Testis (tissue), 2 donors: ENCODE data around the gene CGGBP1.

Source experiments
- POLR2A ChIP-seq: fragments of 450-650 bp; IDR thresholded peaks from one replicate; pipeline ENCODE4 v1.6.1; 2017; ENCODE audit warnings: antibody characterized with exemption, mild to moderate bottlenecking, moderate library complexity
- TF ChIP-seq, protein P1 (sequence below), 3 experiments: fragments of 450-650 bp in 2 of 3; fragments of 200-600 bp in 1 of 3; sonication (generic) in 1 of 3; IDR thresholded peaks; one replicate each; pipeline ENCODE4 v1.5.1; 2016 to 2019; ENCODE audit warnings: antibody characterized with exemption in 3 of 3, mild to moderate bottlenecking in 2 of 3, moderate library complexity in 1 of 3

DNA sequence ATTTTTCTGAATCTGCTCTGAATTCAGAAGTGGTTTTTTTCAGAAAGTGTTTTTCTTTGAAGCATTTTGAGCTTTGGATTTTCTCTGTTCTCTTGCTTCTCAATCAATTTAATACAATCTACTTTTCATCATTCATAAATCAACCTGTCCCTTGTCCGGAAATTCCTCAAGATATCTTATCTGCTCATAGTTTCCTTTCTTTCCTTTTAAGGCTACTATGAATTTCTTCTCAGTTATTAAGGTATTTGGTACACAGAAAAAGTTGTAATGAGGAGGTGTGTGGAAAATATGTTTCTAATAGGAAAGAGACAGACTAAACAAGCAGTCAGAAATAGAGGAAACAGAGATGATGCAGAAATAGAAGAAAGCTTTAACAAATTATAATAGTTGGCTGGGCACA is 14.4 kb downstream of the CGGBP1 start:
- TF ChIP-seq, protein P1, sequence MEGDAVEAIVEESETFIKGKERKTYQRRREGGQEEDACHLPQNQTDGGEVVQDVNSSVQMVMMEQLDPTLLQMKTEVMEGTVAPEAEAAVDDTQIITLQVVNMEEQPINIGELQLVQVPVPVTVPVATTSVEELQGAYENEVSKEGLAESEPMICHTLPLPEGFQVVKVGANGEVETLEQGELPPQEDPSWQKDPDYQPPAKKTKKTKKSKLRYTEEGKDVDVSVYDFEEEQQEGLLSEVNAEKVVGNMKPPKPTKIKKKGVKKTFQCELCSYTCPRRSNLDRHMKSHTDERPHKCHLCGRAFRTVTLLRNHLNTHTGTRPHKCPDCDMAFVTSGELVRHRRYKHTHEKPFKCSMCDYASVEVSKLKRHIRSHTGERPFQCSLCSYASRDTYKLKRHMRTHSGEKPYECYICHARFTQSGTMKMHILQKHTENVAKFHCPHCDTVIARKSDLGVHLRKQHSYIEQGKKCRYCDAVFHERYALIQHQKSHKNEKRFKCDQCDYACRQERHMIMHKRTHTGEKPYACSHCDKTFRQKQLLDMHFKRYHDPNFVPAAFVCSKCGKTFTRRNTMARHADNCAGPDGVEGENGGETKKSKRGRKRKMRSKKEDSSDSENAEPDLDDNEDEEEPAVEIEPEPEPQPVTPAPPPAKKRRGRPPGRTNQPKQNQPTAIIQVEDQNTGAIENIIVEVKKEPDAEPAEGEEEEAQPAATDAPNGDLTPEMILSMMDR (IDR thresholded peaks at IDR 0.05): no peak
- no peak for TF ChIP-seq POLR2A
